Gastroesophageal sphincter (tissue), 3 donors: Measurements from ENCODE around the gene MYO3B.

Source experiments
- POLR2A ChIP-seq, 2 donors: fragments of 450-650 bp; IDR thresholded peaks; one replicate each; pipeline ENCODE4 v1.6.1; 2017; ENCODE audit warnings: antibody characterized with exemption in 2 of 2, mild to moderate bottlenecking in 2 of 2, moderate library complexity in 1 of 2
- POLR2AphosphoS5 ChIP-seq: sonication (generic); formaldehyde crosslinking; IDR thresholded peaks from one replicate; pipeline ENCODE4 v1.6.1; 2017; ENCODE audit warnings: antibody characterized with exemption
- TF ChIP-seq, protein P1 (sequence below), 4 experiments: fragments of 200-600 bp in 2 of 4; fragments of 450-650 bp in 2 of 4; sonication (generic) in 1 of 4; IDR thresholded peaks; one replicate each; pipeline ENCODE4 v1.5.1; 2017 to 2019; ENCODE audit warnings: antibody characterized with exemption in 4 of 4, mild to moderate bottlenecking in 2 of 4, moderate library complexity in 2 of 4

DNA sequence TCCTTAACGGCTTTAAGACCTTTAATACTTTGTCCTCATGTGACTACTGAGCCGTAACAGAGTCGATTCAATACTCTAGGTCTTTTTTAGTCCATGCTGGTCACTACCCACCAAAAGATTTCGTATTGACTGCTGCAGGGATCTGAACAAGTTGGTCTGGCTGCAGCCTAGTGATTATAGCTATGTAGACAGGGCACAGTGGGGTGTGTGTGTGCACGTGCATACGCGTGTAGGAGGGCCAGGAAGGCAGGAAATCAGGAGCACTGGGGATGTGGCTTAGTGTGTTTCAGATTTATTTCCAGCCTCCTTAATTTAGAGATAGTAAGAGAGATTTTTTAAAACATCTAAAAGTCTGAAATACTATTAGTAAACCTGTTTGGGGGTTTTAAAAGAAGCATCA lies 161.4 kb downstream of the MYO3B start:
- TF ChIP-seq POLR2A (IDR thresholded peaks at IDR 0.05) (no peak), POLR2AphosphoS5 (no peak)
- TF ChIP-seq, protein P1, sequence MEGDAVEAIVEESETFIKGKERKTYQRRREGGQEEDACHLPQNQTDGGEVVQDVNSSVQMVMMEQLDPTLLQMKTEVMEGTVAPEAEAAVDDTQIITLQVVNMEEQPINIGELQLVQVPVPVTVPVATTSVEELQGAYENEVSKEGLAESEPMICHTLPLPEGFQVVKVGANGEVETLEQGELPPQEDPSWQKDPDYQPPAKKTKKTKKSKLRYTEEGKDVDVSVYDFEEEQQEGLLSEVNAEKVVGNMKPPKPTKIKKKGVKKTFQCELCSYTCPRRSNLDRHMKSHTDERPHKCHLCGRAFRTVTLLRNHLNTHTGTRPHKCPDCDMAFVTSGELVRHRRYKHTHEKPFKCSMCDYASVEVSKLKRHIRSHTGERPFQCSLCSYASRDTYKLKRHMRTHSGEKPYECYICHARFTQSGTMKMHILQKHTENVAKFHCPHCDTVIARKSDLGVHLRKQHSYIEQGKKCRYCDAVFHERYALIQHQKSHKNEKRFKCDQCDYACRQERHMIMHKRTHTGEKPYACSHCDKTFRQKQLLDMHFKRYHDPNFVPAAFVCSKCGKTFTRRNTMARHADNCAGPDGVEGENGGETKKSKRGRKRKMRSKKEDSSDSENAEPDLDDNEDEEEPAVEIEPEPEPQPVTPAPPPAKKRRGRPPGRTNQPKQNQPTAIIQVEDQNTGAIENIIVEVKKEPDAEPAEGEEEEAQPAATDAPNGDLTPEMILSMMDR (IDR thresholded peaks at IDR 0.05), result no peak
